GM12878 (cell line): ENCODE data around the gene TIMM22. TPM values are rescaled to one million over a fixed set of nuclear protein-coding genes. Genes with fewer than 3 reads are reported as not detected.

Experiments
- ATAC-seq: fragments of 200-7000 bp; cut with Tn5 transposase; 3 replicates; pipeline ENCODE4 v1.9.1; 2020; ENCODE audit warnings: mild to moderate bottlenecking, moderate library complexity
- BruUV-seq: library from RNA; stranded (reverse); fragments of 400-500 nt; replicated peaks from 2 replicates; lab custom pipeline; 2021; lab: Mats Ljungman, UMichigan
- CTCF ChIA-PET: fragments of 300-600 bp; sonication (Branson Sonifier 250); formaldehyde crosslinking; extraction: SDS; loops from one replicate; lab custom pipeline; 2021; ENCODE audit warnings: inconsistent platforms; lab: Yijun Ruan, JAX
- POLR2A ChIA-PET: fragments of 350-600 bp; formaldehyde crosslinking; extraction: SDS; loops from one replicate; lab custom pipeline; 2021; ENCODE audit warnings: inconsistent platforms; lab: Charles Lee
- RAD21 ChIA-PET: fragments of 300-600 bp; sonication (Branson Sonifier 250); formaldehyde crosslinking; loops from one replicate; lab custom pipeline; 2023; ENCODE audit warnings: antibody characterized with exemption; ENCODE audit not compliant: unreplicated experiment; lab: Charles Lee
- SMC1A ChIA-PET: fragments of 300-600 bp; sonication (Branson Sonifier 250); formaldehyde crosslinking; loops from one replicate; lab custom pipeline; 2023; ENCODE audit not compliant: unreplicated experiment, uncharacterized antibody; lab: Charles Lee
- DNase-seq: peaks from one replicate; pipeline ENCODE4 v3.0.0-alpha.2; 2011; ENCODE audit warnings: low read depth, low spot score
- FAIRE-seq: peaks from 3 replicates; lab custom pipeline; 2011; peaks lifted over from hg19 to GRCh38; lab: Jason Lieb, UNC
- H2AFZ ChIP-seq: 2 replicates; pipeline ENCODE4 v1.6.0; 2011; ENCODE audit warnings: low read depth, low read length, control low read depth; ENCODE audit not compliant: control insufficient read depth
- H3K27ac ChIP-seq: 2 replicates; pipeline ENCODE4 v1.5.1; 2011; ENCODE audit warnings: control low read depth; ENCODE audit not compliant: control insufficient read depth, insufficient read depth
- H3K27me3 ChIP-seq, 2 experiments: replicated peaks in 1 of 2; 2 replicates each; pipeline versions ENCODE4 v1.6.0 to v1.6.1; 2011; ENCODE audit warnings: low read length in 1 of 2; ENCODE audit not compliant: control insufficient read depth in 2 of 2, insufficient read depth in 2 of 2
- H3K36me3 ChIP-seq, 2 experiments: 2 replicates each; pipeline ENCODE4 v1.5.1; 2011; ENCODE audit warnings: low read length in 1 of 2; ENCODE audit not compliant: control insufficient read depth in 2 of 2, insufficient read depth in 2 of 2
- H3K4me1 ChIP-seq: 2 replicates; pipeline ENCODE4 v1.6.1; 2011; ENCODE audit warnings: mild to moderate bottlenecking, low read length, moderate library complexity, mixed read lengths; ENCODE audit not compliant: control insufficient read depth, insufficient read depth
- H3K4me2 ChIP-seq: 2 replicates; pipeline ENCODE4 v1.6.0; 2011; ENCODE audit warnings: control low read depth; ENCODE audit not compliant: control insufficient read depth, insufficient read depth
- H3K4me3 ChIP-seq: fragments of 200-600 bp; sonication (generic); 2 replicates; pipeline ENCODE4 v1.5.1; 2016
- H3K79me2 ChIP-seq: 2 replicates; pipeline ENCODE4 v1.6.0; 2011; ENCODE audit warnings: low read length; ENCODE audit not compliant: control insufficient read depth, insufficient read depth
- H3K9ac ChIP-seq: 2 replicates; pipeline ENCODE4 v1.8.0; 2011; ENCODE audit warnings: low read length, control low read depth, mixed read lengths; ENCODE audit not compliant: control insufficient read depth, insufficient read depth
- H3K9me3 ChIP-seq: replicated peaks from 3 replicates; pipeline ENCODE4 v1.5.1; 2011; ENCODE audit warnings: mild to moderate bottlenecking, low read length; ENCODE audit not compliant: control insufficient read depth, insufficient read depth
- H4K20me1 ChIP-seq: 2 replicates; pipeline ENCODE4 v1.6.0; 2011; ENCODE audit not compliant: control insufficient read depth, insufficient read depth
- ASH2L ChIP-seq: fragments of 300-600, 200-600 bp; sonication (generic); IDR thresholded peaks from 2 replicates; pipeline ENCODE4 v1.6.1; 2017; ENCODE audit warnings: low read depth, mild to moderate bottlenecking, borderline replicate concordance
- BACH1 ChIP-seq: fragments of 450-650 bp; IDR thresholded peaks from 2 replicates; pipeline ENCODE4 v1.6.1; 2017; ENCODE audit warnings: mild to moderate bottlenecking, borderline replicate concordance
- YY1 ChIP-seq: IDR thresholded peaks from 2 replicates; pipeline ENCODE4 v1.6.1; 2011; ENCODE audit warnings: low read depth, mild to moderate bottlenecking, low read length
- WGBS: methylation state at CpG from one replicate; pipeline ENCODE4 v1.1.6; 2016; ENCODE audit warnings: low lambda C conversion rate; ENCODE audit not compliant: insufficient replicate concordance, insufficient coverage; ENCODE audit errors: missing lambda C conversion rate; 5-methylcytosine and 5-hydroxymethylcytosine counted together
- in situ Hi-C: fragments of 300-500 bp; cut with MboI; formaldehyde crosslinking; loops from 9 replicates; pipeline ENCODE4 v1.14.3; 2018; ENCODE audit warnings: mixed read lengths
- intact Hi-C: fragments of 100-400 bp; cut with micrococcal nuclease; formaldehyde crosslinking; loops from one replicate; pipeline ENCODE4 v1.14.2; 2022; ENCODE audit not compliant: unreplicated experiment
- polyA plus RNA-seq, 11 experiments: library from polyadenylated mRNA; depleted of rRNA in 4 of 11; unstranded in 6 of 11; stranded (reverse) in 5 of 11; fragments of >200 nt; fragmentation: Nextera tagmentation in 4 of 11; fragmentation: Illumina TruSeq in 1 of 11; extraction: Ambion mirVana in 4 of 11; extraction: Trizol in 1 of 11; gene quantifications; 1 replicate in 1 of 11; 2 replicates in 10 of 11; pipeline versions ENCODE4 v1.2.1 to v1.2.3, GENCODE V29; 2011 to 2016; ENCODE audit warnings: inconsistent platforms in 2 of 11, missing spikeins in 2 of 11, low read depth in 1 of 11
- total RNA-seq, 4 experiments: library from RNA; depleted of rRNA in 3 of 4; stranded (reverse); fragments of >200 nt in 3 of 4; fragmentation: Illumina TruSeq in 1 of 4; extraction: Trizol in 1 of 4; gene quantifications; 2 replicates each; pipeline versions ENCODE4 v1.2.1 to v1.2.3, GENCODE V29; 2013 to 2021
- TF ChIP-seq, protein P1 (sequence below): fragments of 450-650 bp; conservative IDR thresholded peaks from 2 replicates; pipeline ENCODE4 v1.6.1; 2017; ENCODE audit warnings: mild to moderate bottlenecking, moderate library complexity
- TF ChIP-seq, protein P2 (sequence below): IDR thresholded peaks from 2 replicates; pipeline ENCODE4 v1.6.1; 2012; ENCODE audit warnings: mild to moderate bottlenecking, low read depth, low read length

TIMM22 gene
- total and polyA plus RNA-seq, 10 of the 15 experiments (the other 5 are each of a cell fraction or from before 2014, with no cell fraction given), result 4.4 to 25.0 (median 10.6) TPM

DNA sequence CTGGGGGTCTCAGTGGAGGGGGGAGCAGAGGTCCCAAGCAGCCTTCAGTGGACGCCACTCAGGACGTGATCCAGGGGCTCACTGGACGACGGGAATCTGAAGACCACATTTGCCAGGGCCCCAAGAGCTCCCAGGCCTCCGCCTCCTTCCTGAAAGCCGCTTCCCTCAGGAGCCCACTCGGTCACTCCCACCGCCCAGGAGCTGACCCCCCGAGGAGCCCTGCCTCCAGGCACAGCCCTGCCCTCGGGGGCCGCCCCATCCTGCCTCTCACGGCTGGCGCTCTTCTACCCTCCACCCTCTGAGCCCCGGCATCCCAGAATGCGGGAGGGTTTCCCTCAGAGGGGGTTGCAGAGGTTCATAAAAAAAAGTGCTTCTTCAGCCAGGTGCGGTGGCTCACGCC is 24.2 kb downstream of the TIMM22 start:
- FAIRE-seq (no peak), DNase-seq (no peak), ATAC-seq (no peak)
- H3K9me3 ChIP-seq, result no peaks in the 10 kb centered on the region
- H3K4me3 ChIP-seq, result no peak overlapping the region
- intact Hi-C loops (no loop called here), in situ Hi-C loops (no loop called here)
- ChIA-PET SMC1A (no interaction called here), RAD21 (no interaction called here), POLR2A (no interaction called here), CTCF (no interaction called here)
- no peak overlapping the region for H3K4me2 ChIP-seq
- H3K27me3 ChIP-seq, result no peaks in the 10 kb centered on the region
- no peaks in the 10 kb centered on the region for H4K20me1 ChIP-seq
- TF ChIP-seq, protein P1, sequence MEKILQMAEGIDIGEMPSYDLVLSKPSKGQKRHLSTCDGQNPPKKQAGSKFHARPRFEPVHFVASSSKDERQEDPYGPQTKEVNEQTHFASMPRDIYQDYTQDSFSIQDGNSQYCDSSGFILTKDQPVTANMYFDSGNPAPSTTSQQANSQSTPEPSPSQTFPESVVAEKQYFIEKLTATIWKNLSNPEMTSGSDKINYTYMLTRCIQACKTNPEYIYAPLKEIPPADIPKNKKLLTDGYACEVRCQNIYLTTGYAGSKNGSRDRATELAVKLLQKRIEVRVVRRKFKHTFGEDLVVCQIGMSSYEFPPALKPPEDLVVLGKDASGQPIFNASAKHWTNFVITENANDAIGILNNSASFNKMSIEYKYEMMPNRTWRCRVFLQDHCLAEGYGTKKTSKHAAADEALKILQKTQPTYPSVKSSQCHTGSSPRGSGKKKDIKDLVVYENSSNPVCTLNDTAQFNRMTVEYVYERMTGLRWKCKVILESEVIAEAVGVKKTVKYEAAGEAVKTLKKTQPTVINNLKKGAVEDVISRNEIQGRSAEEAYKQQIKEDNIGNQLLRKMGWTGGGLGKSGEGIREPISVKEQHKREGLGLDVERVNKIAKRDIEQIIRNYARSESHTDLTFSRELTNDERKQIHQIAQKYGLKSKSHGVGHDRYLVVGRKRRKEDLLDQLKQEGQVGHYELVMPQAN, result no peak
- TF ChIP-seq BACH1 (no peak), ASH2L (no peak), YY1 (no peak)
- TF ChIP-seq, protein P2, sequence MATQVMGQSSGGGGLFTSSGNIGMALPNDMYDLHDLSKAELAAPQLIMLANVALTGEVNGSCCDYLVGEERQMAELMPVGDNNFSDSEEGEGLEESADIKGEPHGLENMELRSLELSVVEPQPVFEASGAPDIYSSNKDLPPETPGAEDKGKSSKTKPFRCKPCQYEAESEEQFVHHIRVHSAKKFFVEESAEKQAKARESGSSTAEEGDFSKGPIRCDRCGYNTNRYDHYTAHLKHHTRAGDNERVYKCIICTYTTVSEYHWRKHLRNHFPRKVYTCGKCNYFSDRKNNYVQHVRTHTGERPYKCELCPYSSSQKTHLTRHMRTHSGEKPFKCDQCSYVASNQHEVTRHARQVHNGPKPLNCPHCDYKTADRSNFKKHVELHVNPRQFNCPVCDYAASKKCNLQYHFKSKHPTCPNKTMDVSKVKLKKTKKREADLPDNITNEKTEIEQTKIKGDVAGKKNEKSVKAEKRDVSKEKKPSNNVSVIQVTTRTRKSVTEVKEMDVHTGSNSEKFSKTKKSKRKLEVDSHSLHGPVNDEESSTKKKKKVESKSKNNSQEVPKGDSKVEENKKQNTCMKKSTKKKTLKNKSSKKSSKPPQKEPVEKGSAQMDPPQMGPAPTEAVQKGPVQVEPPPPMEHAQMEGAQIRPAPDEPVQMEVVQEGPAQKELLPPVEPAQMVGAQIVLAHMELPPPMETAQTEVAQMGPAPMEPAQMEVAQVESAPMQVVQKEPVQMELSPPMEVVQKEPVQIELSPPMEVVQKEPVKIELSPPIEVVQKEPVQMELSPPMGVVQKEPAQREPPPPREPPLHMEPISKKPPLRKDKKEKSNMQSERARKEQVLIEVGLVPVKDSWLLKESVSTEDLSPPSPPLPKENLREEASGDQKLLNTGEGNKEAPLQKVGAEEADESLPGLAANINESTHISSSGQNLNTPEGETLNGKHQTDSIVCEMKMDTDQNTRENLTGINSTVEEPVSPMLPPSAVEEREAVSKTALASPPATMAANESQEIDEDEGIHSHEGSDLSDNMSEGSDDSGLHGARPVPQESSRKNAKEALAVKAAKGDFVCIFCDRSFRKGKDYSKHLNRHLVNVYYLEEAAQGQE, result no peak
- H3K79me2 ChIP-seq, result no peaks in the 10 kb centered on the region
- no peak overlapping the region for H2AFZ ChIP-seq
- H3K27ac ChIP-seq, result no peak overlapping the region
- H3K4me1 ChIP-seq, result no peaks in the 10 kb centered on the region
- H3K36me3 ChIP-seq, result peaks cover 0 to 2% of the 10 kb centered on the region in 2 experiments; a peak in 3 of 4 replicates
- no TSS peak for BruUV-seq
- WGBS, result 97% methylated on average over 16 of the region's 17 CpGs
- H3K9ac ChIP-seq, result no peak overlapping the region
